Endothelial cell of umbilical vein (primary cell): ENCODE measurements around the gene SYNGR1. TPM values are rescaled to one million over a fixed set of nuclear protein-coding genes. Genes with fewer than 3 reads are reported as not detected.

Experiments used
- BruUV-seq: library from RNA; stranded (reverse); fragments of 400-500 nt; replicated peaks from 2 replicates; lab custom pipeline; 2021; lab: Mats Ljungman, UMichigan
- CTCF ChIA-PET: fragments of 300-600, 350-600 bp; sonication (Branson Sonifier 250); formaldehyde crosslinking; loops from one replicate; lab custom pipeline; 2021; ENCODE audit warnings: antibody characterized with exemption, inconsistent platforms; lab: Charles Lee
- POLR2A ChIA-PET: fragments of 300-600, 350-600 bp; sonication (Branson Sonifier 250); formaldehyde crosslinking; loops from one replicate; lab custom pipeline; 2021; ENCODE audit warnings: antibody characterized with exemption, inconsistent platforms; lab: Charles Lee
- DNase-seq: peaks from one replicate; pipeline ENCODE4 v3.0.0-alpha.2; 2011; ENCODE audit warnings: low read depth, low spot score
- FAIRE-seq: peaks from 2 replicates; lab custom pipeline; 2011; peaks lifted over from hg19 to GRCh38; lab: Jason Lieb, UNC
- H2AFZ ChIP-seq: 2 replicates; pipeline ENCODE4 v1.6.0; 2012; ENCODE audit warnings: low read depth, low read length, control low read depth, inconsistent platforms
- H3K27ac ChIP-seq: 2 replicates; pipeline ENCODE4 v1.5.1; 2011; ENCODE audit warnings: low read depth, mild to moderate bottlenecking, control low read depth, low read length, moderate library complexity; ENCODE audit not compliant: insufficient read depth
- H3K27me3 ChIP-seq, 2 experiments: 2 replicates each; pipeline versions ENCODE4 v1.6.0 to v1.6.1; 2011; ENCODE audit warnings: low read length in 2 of 2, mixed read lengths in 1 of 2; ENCODE audit not compliant: control insufficient read depth in 2 of 2, insufficient read depth in 2 of 2
- H3K36me3 ChIP-seq, 2 experiments: 2 replicates in 1 of 2; 3 replicates in 1 of 2; pipeline ENCODE4 v1.5.1; 2011; ENCODE audit warnings: low read length in 2 of 2, mild to moderate bottlenecking in 1 of 2, moderate library complexity in 1 of 2; ENCODE audit not compliant: control insufficient read depth in 2 of 2, insufficient read depth in 2 of 2; ENCODE audit errors: extremely low read depth in 1 of 2
- H3K4me1 ChIP-seq: 3 replicates; pipeline ENCODE4 v1.5.1; 2011; ENCODE audit warnings: mild to moderate bottlenecking, low read length; ENCODE audit not compliant: control insufficient read depth, insufficient read depth; ENCODE audit errors: extremely low read depth
- H3K4me2 ChIP-seq: 2 replicates; pipeline ENCODE4 v1.6.1; 2011; ENCODE audit warnings: low read length, control low read depth, mixed read lengths; ENCODE audit not compliant: insufficient read depth
- H3K4me3 ChIP-seq, 3 experiments: fragments of 200-600 bp in 1 of 3; sonication (generic), shearing (Covaris generic) in 1 of 3; replicated peaks in 1 of 3; 2 replicates each; pipeline ENCODE4 v1.5.1; 2011 to 2016; ENCODE audit warnings: control low read depth in 3 of 3, low read length in 3 of 3, mild to moderate bottlenecking in 2 of 3, inconsistent platforms in 1 of 3, low read depth in 1 of 3, moderate library complexity in 1 of 3; ENCODE audit not compliant: insufficient read depth in 1 of 3
- H3K79me2 ChIP-seq: 2 replicates; pipeline ENCODE4 v1.6.0; 2012; ENCODE audit warnings: low read length, inconsistent platforms; ENCODE audit not compliant: control insufficient read depth, insufficient read depth
- H3K9ac ChIP-seq: replicated peaks from 2 replicates; pipeline ENCODE3; 2011; ENCODE audit warnings: low read length, control low read depth; ENCODE audit not compliant: insufficient read depth; ENCODE audit errors: extremely low read depth
- H3K9me1 ChIP-seq: replicated peaks from 3 replicates; pipeline ENCODE4 v1.6.0; 2011; ENCODE audit warnings: mild to moderate bottlenecking, low read length; ENCODE audit not compliant: control insufficient read depth, insufficient read depth; ENCODE audit errors: extremely low read depth
- H3K9me3 ChIP-seq: replicated peaks from 2 replicates; pipeline ENCODE4 v1.5.1; 2012; ENCODE audit warnings: low read length, inconsistent platforms; ENCODE audit not compliant: control insufficient read depth, insufficient read depth
- H4K20me1 ChIP-seq: replicated peaks from 2 replicates; pipeline ENCODE3; 2011; ENCODE audit warnings: mild to moderate bottlenecking, low read length; ENCODE audit not compliant: control insufficient read depth, insufficient read depth; ENCODE audit errors: extremely low read depth
- CTCF ChIP-seq, 2 donors: IDR thresholded peaks; 1 replicate in 1 of 2; 2 replicates in 1 of 2; pipeline ENCODE4 v1.5.1; 2011; ENCODE audit warnings: low read length in 2 of 2, mild to moderate bottlenecking in 2 of 2, moderate library complexity in 2 of 2, control low read depth in 1 of 2, inconsistent platforms in 1 of 2, low read depth in 1 of 2; ENCODE audit not compliant: insufficient read depth in 1 of 2; ENCODE audit errors: extremely low read depth in 1 of 2
- EZH2 ChIP-seq: IDR thresholded peaks from 2 replicates; pipeline ENCODE4 v1.6.1; 2012; ENCODE audit warnings: borderline replicate concordance, low read depth, mild to moderate bottlenecking, moderate library complexity, low read length, inconsistent platforms; ENCODE audit not compliant: severe bottlenecking
- FOS ChIP-seq: IDR thresholded peaks from 2 replicates; pipeline ENCODE4 v1.6.1; 2011; ENCODE audit warnings: mild to moderate bottlenecking, low read length, moderate library complexity, borderline replicate concordance; ENCODE audit not compliant: insufficient read depth
- GATA2 ChIP-seq: IDR thresholded peaks from 2 replicates; pipeline ENCODE4 v1.7.0; 2011; ENCODE audit warnings: low read depth, mild to moderate bottlenecking, moderate library complexity, mixed read lengths, low read length; ENCODE audit not compliant: insufficient read length, insufficient read depth
- JUN ChIP-seq: IDR thresholded peaks from 2 replicates; pipeline ENCODE4 v1.6.1; 2011; ENCODE audit warnings: borderline replicate concordance, low read depth; ENCODE audit not compliant: insufficient read length, insufficient read depth
- MAX ChIP-seq: IDR thresholded peaks from 2 replicates; pipeline ENCODE4 v1.6.1; 2011; ENCODE audit not compliant: insufficient read depth, insufficient read length
- MYC ChIP-seq: IDR thresholded peaks from one replicate; pipeline ENCODE4 v1.6.1; 2011; ENCODE audit warnings: mild to moderate bottlenecking, low read depth, low read length
- POLR2A ChIP-seq: IDR thresholded peaks from 2 replicates; pipeline ENCODE4 v1.6.1; 2012; ENCODE audit warnings: low read depth, mild to moderate bottlenecking, control low read depth, low read length
- POLR2AphosphoS5 ChIP-seq: IDR thresholded peaks from 2 replicates; pipeline ENCODE4 v1.6.1; 2012; ENCODE audit warnings: low read depth, mild to moderate bottlenecking, control low read depth, low read length, moderate library complexity; ENCODE audit not compliant: insufficient read depth
- dilution Hi-C: fragments of 300-500 bp; cut with MboI; formaldehyde crosslinking; loops from one replicate; pipeline ENCODE4 v1.15.0; 2019; ENCODE audit warnings: low sequenced_read_pairs; ENCODE audit not compliant: extremely low pct_ligation_motif_present
- intact Hi-C: fragments of 100-400 bp; cut with micrococcal nuclease; formaldehyde crosslinking; loops from one replicate; pipeline ENCODE4 v1.10.0; 2022
- polyA plus RNA-seq, 4 experiments: library from polyadenylated mRNA; depleted of rRNA in 3 of 4; stranded (reverse) in 3 of 4; unstranded in 1 of 4; fragments of >200 nt; gene quantifications; 2 replicates each; pipeline versions ENCODE4 v1.2.1 to v1.2.3, GENCODE V29; 2011 to 2012; ENCODE audit warnings: missing spikeins in 1 of 4
- total RNA-seq: library from RNA; stranded (reverse); gene quantifications from 2 replicates; pipeline ENCODE4 v1.2.3, GENCODE V29; 2021

Gene SYNGR1
- total and polyA plus RNA-seq, 2 donors (not counting 3 experiments of a cell fraction or from before 2014, with no cell fraction given), result 3.8 to 10.2 TPM

- Histone ChIP-seq H3K4me2 (no peak overlapping the region), H3K79me2 (no peaks in the 10 kb centered on the region), H2AFZ (no peak overlapping the region), H3K36me3 (no peaks in the 10 kb centered on the region), H3K27me3 (no peaks in the 10 kb centered on the region), H3K27ac (no peak overlapping the region), H3K9me3 (no peaks in the 10 kb centered on the region), H4K20me1 (no peaks in the 10 kb centered on the region), H3K9ac (no peak overlapping the region), H3K4me3 (no peak overlapping the region), H3K4me1 (peaks cover 9% of the 10 kb centered on the region), H3K9me1 (no peaks in the 10 kb centered on the region)
- ChIA-PET POLR2A (no interaction called here), CTCF (interaction anchor here (1.0 to 4.3 kb wide), 7 partner anchors 12 to 296 kb away, joined by 3 to 57 read pairs (median 4); partner anchors contain the start of gene PDGFB)
- DNase-seq (no peak), FAIRE-seq (no peak)
- TF ChIP-seq POLR2A (no peak), MAX (no peak), MYC (no peak), JUN (no peak), EZH2 (no peak), POLR2AphosphoS5 (no peak), CTCF (IDR thresholded peaks at IDR 0.05; ENCODE audit: extremely low read depth in 1 of 2, insufficient read depth in 1 of 2, low read depth in 1 of 2, low read length in 2 of 2) (no peak), GATA2 (no peak), FOS (no peak)
- BruUV-seq, result no TSS peak
- intact Hi-C loops, result no loop called here
- dilution Hi-C loops, result no loop called here
Measured at GRCh38 chr22:39303892-39304671, 45.7 kb upstream of the SYNGR1 start.
